HEK293T (cell line): ENCODE measurements around the gene C3AR1.

Experiments used
- ARNT ChIP-seq: fragments of 450-650 bp; IDR thresholded peaks from 2 replicates; pipeline ENCODE4 v1.6.1; 2017; ENCODE audit warnings: mild to moderate bottlenecking
- BHLHE40 ChIP-seq: fragments of 450-650 bp; IDR thresholded peaks from 2 replicates; pipeline ENCODE4 v1.6.1; 2016; ENCODE audit warnings: mild to moderate bottlenecking, moderate library complexity, borderline replicate concordance
- ELF4 ChIP-seq: fragments of 450-650 bp; IDR thresholded peaks from 2 replicates; pipeline ENCODE4 v1.6.1; 2017; ENCODE audit warnings: antibody characterized with exemption
- FOXA1 ChIP-seq: fragments of 450-650 bp; IDR thresholded peaks from 2 replicates; pipeline ENCODE4 v1.6.1; 2016; ENCODE audit warnings: mild to moderate bottlenecking
- L3MBTL2 ChIP-seq: fragments of 450-650 bp; conservative IDR thresholded peaks from 2 replicates; pipeline ENCODE4 v1.6.1; 2016; ENCODE audit warnings: mild to moderate bottlenecking
- LEF1 ChIP-seq: fragments of 450-650 bp; IDR thresholded peaks from 2 replicates; pipeline ENCODE4 v1.6.1; 2017; ENCODE audit warnings: mild to moderate bottlenecking, borderline replicate concordance
- SP1 ChIP-seq: fragments of 450-650 bp; IDR thresholded peaks from 2 replicates; pipeline ENCODE4 v1.6.1; 2017
- SUZ12 ChIP-seq: fragments of 450-650 bp; IDR thresholded peaks from 2 replicates; pipeline ENCODE4 v1.6.1; 2016; ENCODE audit warnings: mild to moderate bottlenecking
- TARDBP ChIP-seq: fragments of 450-650 bp; IDR thresholded peaks from 2 replicates; pipeline ENCODE4 v1.6.1; 2016
- ZNF384 ChIP-seq: fragments of 450-650 bp; IDR thresholded peaks from 2 replicates; pipeline ENCODE4 v1.6.1; 2016

GRCh38 chr12:8065991-8066594 lies at the start of gene C3AR1:
- no peak for TF ChIP-seq TARDBP
- no peak for TF ChIP-seq BHLHE40
- TF ChIP-seq ZNF384: no peak
- TF ChIP-seq FOXA1: no peak
- no peak for TF ChIP-seq LEF1
- no peak for TF ChIP-seq SUZ12
- no peak for TF ChIP-seq SP1
- no peak for TF ChIP-seq ELF4
- no peak for TF ChIP-seq L3MBTL2
- TF ChIP-seq ARNT: no peak
